Measurements from ENCODE around the gene CD40.

GRCh38 chr20:46150943-46151342 lies 32.8 kb downstream of the CD40 start:
- TF ChIP-seq POLR2A (IDR thresholded peaks at IDR 0.05) (no peak), POLR2AphosphoS5 (IDR thresholded peaks at IDR 0.05) (no peak)

Measured in breast epithelium (tissue), 3 donors.